ENCODE results near the gene PDIA3. TPM values are rescaled to one million over a fixed set of nuclear protein-coding genes. Genes with fewer than 3 reads are reported as not detected.
"Not testable (repeated sequence)": the region's sequence is repeated elsewhere in the genome, so short reads cannot be mapped to it uniquely, and the experiment has no call there.

Gene PDIA3
- polyA plus RNA-seq (ENCODE audit: insufficient read length in 3 of 3): 100 to 1,000 TPM; 624 to 664 (median 661) TPM

GRCh38 chr15:43746245-43746902, at the start of gene PDIA3:
TSS of gene PDIA3 (plus strand) at chr15:43746438. CDS start at chr15:43746540, 102 bp downstream.
- DNase-seq (ENCODE audit: low read depth in 3 of 3, low spot score in 2 of 3): peak; percentile 77 to 84 (median 81)

DNA sequence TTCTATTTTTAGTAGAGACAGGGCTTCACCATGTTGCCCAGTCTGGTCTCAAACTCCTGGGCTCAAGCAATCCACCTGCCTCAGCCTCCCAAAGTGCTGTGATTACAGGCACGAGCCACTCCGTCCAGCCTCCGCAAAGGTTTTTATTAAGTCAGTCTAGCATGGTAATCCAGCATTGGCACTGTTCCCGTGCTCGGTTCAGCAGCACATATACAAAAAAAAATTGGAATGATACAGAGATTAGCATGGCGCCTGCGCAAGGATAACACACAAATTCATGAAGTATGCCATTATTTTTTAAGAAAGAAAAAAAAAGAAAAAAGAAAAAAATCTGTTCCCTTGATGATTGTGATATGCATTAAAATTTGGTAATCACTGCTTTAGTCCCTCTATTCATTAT, 44.1 kb upstream of the PDIA3 start:
- no peak for DNase-seq (ENCODE audit: low read depth in 3 of 3, low spot score in 2 of 3)

DNA sequence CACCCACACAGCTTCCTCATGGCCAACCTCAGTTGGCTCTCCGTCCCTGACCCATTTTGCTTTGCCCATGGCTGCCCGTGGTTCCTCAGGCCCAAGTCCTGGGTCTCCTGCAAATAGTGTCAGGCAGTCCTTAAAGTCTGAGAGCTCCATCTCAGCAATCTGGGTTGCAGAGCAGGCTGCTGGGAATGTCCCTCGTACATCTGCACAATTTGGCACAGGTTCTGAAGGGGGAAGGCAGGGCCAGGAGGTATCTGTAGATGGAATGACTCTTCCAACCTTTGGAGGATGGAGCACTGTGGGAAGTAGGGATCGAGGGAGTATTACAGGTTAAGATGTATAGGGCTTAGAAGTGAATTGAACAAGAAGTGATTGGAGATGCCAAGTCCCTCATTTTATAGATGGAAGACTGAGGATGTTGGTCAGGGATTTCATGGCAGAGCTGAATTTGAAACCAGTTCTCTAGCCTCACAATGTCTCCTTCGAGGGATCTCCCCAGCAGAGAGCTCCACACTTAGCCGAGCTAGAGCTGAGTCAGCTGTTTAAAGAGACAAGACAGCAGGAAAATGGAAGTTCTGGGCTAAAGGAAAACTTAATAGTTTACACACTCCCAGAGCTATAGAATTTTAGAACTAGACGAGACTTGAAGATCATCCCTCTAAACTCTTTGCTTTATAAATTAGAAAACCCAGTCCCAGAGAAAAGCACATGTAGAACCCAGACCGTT, 43.4 kb upstream of the PDIA3 start:
- DNase-seq (ENCODE audit: low read depth in 3 of 3, low spot score in 2 of 3): no peak

GRCh38 chr15:43710431-43711131, 35.7 kb upstream of the PDIA3 start:
- DNase-seq (ENCODE audit: low read depth in 3 of 3, low spot score in 2 of 3): not testable (repeated sequence)

DNA sequence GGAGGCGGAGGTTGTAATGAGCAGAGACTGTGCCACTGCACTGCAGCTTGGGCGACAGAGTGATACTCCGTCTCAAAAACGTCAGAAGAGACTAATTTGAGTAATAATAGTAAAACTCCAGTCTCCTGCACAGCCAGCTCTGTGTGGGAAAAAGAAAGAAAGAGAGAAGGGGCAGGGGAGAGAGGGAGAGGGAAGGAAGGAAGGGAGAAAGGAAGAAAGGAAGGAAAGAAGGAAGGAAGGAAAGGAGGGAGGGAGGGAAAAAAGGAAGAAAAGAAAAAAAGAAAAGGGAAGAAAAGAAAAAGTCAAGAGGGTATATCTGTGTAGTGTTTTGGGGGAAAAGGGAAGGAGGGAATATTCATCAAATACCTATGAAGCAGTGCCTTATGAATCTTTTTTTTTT, 23.1 kb upstream of the PDIA3 start:
- no peak for DNase-seq (ENCODE audit: low read depth in 3 of 3, low spot score in 2 of 3)

- DNase-seq (ENCODE audit: low read depth in 3 of 3, low spot score in 2 of 3): not testable (repeated sequence)
Measured at GRCh38 chr15:43726306-43726705, 19.9 kb upstream of the PDIA3 start.

DNA sequence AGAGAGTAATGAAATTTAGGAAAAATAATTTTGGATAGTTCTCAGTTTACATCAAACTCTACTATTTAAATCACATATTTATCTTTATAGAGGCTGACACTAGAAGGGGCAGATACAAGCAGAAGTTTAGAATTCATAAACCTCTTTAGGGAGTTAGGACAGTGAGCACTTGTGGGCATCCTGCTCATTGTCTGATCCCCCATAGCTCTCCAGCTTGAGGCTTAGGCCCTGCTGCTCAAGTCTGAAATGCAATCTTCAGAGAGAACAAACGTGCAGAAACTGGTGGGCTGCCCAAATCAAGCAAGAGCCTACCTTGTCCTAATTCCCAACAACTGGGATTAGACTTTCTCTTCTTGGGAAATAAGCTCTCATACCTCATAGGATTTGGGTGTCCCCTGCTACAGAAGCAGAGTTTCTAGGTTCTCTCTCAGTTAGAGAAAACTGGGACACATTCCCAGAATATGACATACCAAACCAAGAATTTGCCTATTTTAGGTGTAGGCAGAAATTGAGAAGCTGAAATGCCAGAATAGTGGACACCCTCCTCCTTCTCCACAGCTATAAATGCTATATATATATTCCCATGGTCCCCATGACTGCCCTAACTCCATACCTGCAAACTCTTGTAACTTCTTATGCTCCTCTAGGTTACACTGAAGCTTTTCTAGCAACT, 18.0 kb upstream of the PDIA3 start:
- not testable (repeated sequence) for DNase-seq (ENCODE audit: low read depth in 3 of 3, low spot score in 2 of 3)

- DNase-seq (ENCODE audit: low read depth in 3 of 3, low spot score in 2 of 3): no peak
Measured at GRCh38 chr15:43735416-43735815, 10.8 kb upstream of the PDIA3 start.

GRCh38 chr15:43746903-43747309, 668 bp downstream of the PDIA3 start:
- DNase-seq (ENCODE audit: low read depth in 3 of 3, low spot score in 2 of 3): peak; percentile 6 to 20 (median 17)

GRCh38 chr15:43748376-43748775, 2.1 kb downstream of the PDIA3 start:
- no peak for DNase-seq (ENCODE audit: low read depth in 3 of 3, low spot score in 2 of 3)

- DNase-seq (ENCODE audit: low read depth in 3 of 3, low spot score in 2 of 3): no peak
Measured at GRCh38 chr15:43749690-43750345, 3.6 kb downstream of the PDIA3 start.

DNA sequence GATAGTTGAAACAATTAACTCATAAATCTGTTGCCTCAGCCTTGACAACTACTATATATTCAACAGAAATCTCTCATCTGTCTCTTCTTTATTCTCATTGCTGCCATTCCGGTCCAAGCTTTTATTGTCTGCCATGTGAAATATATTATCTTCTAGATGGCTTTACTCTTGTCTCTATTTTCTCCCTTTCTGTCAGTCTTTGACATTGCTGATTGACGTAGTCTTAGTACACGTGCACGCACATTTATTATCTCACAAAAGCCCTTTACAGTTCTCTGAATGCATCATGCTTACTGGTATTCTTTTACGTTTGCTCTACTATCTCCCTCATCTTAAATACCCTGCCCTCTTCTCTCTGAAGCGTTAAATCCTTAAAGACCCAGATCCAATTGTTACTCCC, 5.6 kb downstream of the PDIA3 start:
- DNase-seq (ENCODE audit: low read depth in 3 of 3, low spot score in 2 of 3): no peak

GRCh38 chr15:43762824-43763223, 16.6 kb downstream of the PDIA3 start:
- no peak for DNase-seq (ENCODE audit: low read depth in 3 of 3, low spot score in 2 of 3)

DNA sequence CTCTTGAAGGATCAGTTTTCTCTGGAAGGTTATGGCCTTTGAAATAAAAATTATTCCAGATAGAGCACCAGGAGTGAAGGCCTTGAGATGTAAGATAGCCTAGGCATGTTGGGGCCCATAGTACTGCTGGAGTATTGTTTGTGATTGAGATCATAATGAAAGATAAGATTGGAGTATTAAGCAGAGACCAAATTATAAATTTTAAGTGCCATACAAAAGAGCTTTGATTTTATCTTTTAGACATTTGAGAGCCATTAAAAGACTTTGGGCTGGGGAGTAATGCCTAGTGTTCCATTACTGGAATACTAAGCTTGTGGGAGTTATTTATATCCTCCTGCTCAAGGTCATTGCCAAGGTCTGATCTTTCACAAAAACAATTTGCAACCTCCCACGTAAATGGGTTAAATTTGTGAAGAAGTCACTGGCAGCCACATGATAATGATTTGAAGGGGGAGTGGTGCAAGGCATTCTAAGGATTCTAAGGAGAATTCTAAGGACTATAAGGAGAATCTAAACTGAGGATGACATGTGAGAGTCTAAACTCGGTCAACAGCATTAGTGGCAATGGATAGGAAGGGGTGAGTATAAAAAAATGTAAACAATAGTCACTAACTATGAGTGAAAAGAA, 17.7 kb downstream of the PDIA3 start:
- DNase-seq (ENCODE audit: low read depth in 3 of 3, low spot score in 2 of 3): no peak

- peak in 1 of 3 donors; percentile 23 for DNase-seq (ENCODE audit: low read depth in 3 of 3, low spot score in 2 of 3)
Measured at GRCh38 chr15:43769584-43770228, 23.5 kb downstream of the PDIA3 start.

DNA sequence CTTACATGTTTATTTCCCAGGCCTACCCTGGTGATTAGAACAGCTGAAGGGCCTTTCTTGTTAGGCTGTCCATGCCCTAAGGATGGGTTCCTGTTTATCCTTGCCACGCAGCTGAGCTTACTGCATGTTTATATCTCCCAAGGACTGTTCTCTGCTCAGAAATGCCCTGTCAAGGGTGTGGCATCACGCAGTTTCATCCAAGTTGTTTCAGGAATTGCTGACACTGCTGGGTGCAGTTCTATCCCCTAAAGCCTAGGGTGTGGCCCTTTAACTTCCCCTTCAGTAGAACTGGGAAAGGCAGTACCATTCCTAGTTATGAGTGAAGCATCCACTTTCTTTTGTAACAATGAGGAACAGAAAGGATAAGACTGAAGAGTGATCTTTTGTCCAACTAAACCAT, 25.6 kb downstream of the PDIA3 start:
- DNase-seq (ENCODE audit: low read depth in 3 of 3, low spot score in 2 of 3): no peak

DNA sequence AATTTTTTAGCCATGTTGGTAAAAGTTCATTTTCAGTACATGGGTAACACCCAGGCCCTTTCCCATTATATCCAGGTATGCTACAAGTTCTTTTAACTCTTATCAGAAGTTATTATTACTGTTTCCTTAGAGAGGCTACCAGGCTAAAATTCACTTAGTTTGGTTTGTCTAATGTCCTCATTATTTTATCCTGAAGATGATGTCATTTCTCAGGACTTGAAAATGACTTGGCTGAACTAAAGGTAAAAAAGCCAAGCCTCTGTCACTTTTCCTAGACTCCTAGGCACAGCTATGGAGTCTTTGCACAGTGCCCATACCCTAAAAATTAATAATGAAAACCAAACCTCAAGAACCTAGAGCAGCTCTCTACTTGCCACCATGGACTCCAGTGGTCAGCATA, 26.4 kb downstream of the PDIA3 start:
- DNase-seq (ENCODE audit: low read depth in 3 of 3, low spot score in 2 of 3): no peak

DNA sequence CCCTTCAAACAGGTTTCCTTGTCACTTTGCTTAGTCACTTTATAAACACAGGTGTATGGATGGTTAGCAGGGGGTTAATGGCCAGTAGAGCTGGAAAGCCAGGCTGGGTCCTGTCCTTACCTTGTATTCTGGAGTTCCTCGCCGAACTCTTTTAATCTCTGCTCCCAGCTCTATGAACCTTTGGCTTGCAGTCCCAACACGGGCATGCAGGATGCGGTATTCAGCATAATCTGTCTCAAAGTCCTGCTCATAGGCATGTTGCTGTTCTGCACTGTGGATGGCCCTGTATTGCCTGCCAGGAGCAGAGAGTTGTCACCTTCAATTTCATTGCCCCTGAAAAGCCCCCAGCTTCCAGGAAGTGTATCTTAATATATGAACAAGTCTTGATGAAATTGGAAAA, 27.8 kb downstream of the PDIA3 start:
- no peak for DNase-seq (ENCODE audit: low read depth in 3 of 3, low spot score in 2 of 3)

- DNase-seq (ENCODE audit: low read depth in 3 of 3, low spot score in 2 of 3): no peak
Measured at GRCh38 chr15:43775411-43775965, 29.2 kb downstream of the PDIA3 start.

Measured in right renal cortex interstitium (tissue), 3 donors.